Caco-2 (cell line): ENCODE data around the gene CDHR2. TPM values are rescaled to one million over a fixed set of nuclear protein-coding genes. Genes with fewer than 3 reads are reported as not detected.

Source experiments
- BruUV-seq: library from RNA; stranded (reverse); fragments of 400-500 nt; replicated peaks from 2 replicates; lab custom pipeline; 2021; lab: Mats Ljungman, UMichigan
- CTCF ChIA-PET: fragments of 300-600 bp; sonication (Branson Sonifier 250); formaldehyde crosslinking; loops from one replicate; lab custom pipeline; 2022; ENCODE audit warnings: antibody characterized with exemption; lab: Charles Lee
- POLR2A ChIA-PET: fragments of 300-600 bp; sonication (Branson Sonifier 250); formaldehyde crosslinking; loops from one replicate; lab custom pipeline; 2022; ENCODE audit warnings: antibody characterized with exemption; lab: Charles Lee
- DNase-seq, 2 experiments: peaks; one replicate each; pipeline versions ENCODE4 v3.0.0 to v3.0.0-alpha.2; 2020 to 2022
- H3K27me3 ChIP-seq: replicated peaks from 2 replicates; pipeline ENCODE4 v1.6.0; 2011; ENCODE audit warnings: low read length; ENCODE audit not compliant: control insufficient read depth, insufficient read depth
- H3K36me3 ChIP-seq: 2 replicates; pipeline ENCODE4 v1.5.1; 2011; ENCODE audit warnings: low read length; ENCODE audit not compliant: control insufficient read depth, insufficient read depth
- H3K4me1 ChIP-seq: fragments of 250-450 bp; sonication (Bioruptor Pico); 2 replicates; pipeline ENCODE4 v1.5.1; 2020; ENCODE audit warnings: mild to moderate bottlenecking
- H3K4me3 ChIP-seq: 2 replicates; pipeline ENCODE4 v1.5.1; 2011; ENCODE audit warnings: low read depth, mild to moderate bottlenecking, control low read depth, low read length
- H3K9me3 ChIP-seq: fragments of 250-450 bp; sonication (Bioruptor Pico); 2 replicates; pipeline ENCODE4 v1.5.1; 2020; ENCODE audit warnings: mild to moderate bottlenecking, moderate library complexity
- H3K27ac Mint-ChIP-seq: one replicate; pipeline ENCODE4 v1.8.0; 2022; ENCODE audit warnings: mixed read lengths; ENCODE audit not compliant: unreplicated experiment
- H3K27me3 Mint-ChIP-seq: one replicate; pipeline ENCODE4 v1.8.0; 2022; ENCODE audit warnings: mixed read lengths; ENCODE audit not compliant: insufficient read depth, unreplicated experiment
- H3K36me3 Mint-ChIP-seq: one replicate; pipeline ENCODE4 v1.8.0; 2022; ENCODE audit warnings: mild to moderate bottlenecking, mixed read lengths; ENCODE audit not compliant: insufficient read depth, unreplicated experiment
- H3K4me1 Mint-ChIP-seq: one replicate; pipeline ENCODE4 v1.8.0; 2022; ENCODE audit warnings: low read depth, mixed read lengths; ENCODE audit not compliant: unreplicated experiment
- H3K4me3 Mint-ChIP-seq: one replicate; pipeline ENCODE4 v1.8.0; 2022; ENCODE audit warnings: mild to moderate bottlenecking, moderate library complexity, mixed read lengths; ENCODE audit not compliant: unreplicated experiment
- H3K9me3 Mint-ChIP-seq: one replicate; pipeline ENCODE4 v1.8.0; 2022; ENCODE audit warnings: mixed read lengths; ENCODE audit not compliant: unreplicated experiment
- intact Hi-C: fragments of 100-400 bp; cut with micrococcal nuclease; formaldehyde crosslinking; loops from one replicate; pipeline ENCODE4 v1.10.0; 2022; ENCODE audit not compliant: unreplicated experiment
- total RNA-seq: library from RNA; stranded (reverse); gene quantifications from 2 replicates; pipeline ENCODE4 v1.2.3, GENCODE V29; 2022
- TF ChIP-seq, protein P1 (sequence below), 2 experiments: fragments of 200-600 bp in 1 of 2; IDR thresholded peaks; 1 replicate in 1 of 2; 2 replicates in 1 of 2; pipeline versions ENCODE4 v1.5.1 to v1.8.0; 2011 to 2022; ENCODE audit warnings: antibody characterized with exemption in 1 of 2, control low read depth in 1 of 2, inconsistent platforms in 1 of 2, low read depth in 1 of 2, low read length in 1 of 2, mild to moderate bottlenecking in 1 of 2, moderate library complexity in 1 of 2; ENCODE audit not compliant: insufficient read depth in 1 of 2, severe bottlenecking in 1 of 2, unreplicated experiment in 1 of 2

CDHR2 gene
- total RNA-seq, 1 experiment from 2014 or later = 0.59 TPM

DNA sequence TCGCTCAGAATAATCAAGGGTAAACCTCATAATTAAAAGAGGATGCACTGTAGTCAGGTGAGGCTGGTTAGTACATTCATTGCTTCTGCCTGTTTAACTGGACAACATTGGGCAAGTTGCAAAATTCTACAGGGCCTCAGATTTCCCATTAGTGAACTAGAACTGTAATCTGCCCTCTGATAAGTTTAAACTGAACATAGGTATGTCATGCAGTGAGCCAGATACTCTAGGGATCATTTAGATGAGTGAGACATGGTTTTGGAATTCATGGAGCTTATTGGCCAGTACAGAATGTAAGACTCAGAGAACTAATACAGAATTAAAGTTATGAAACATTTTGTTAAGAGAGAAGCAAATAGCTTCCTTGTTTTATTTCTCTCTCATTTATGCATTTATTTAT lies 47.8 kb upstream of the CDHR2 start:
- CTCF ChIA-PET = no interaction called here
- no peak for DNase-seq
- no peaks in the 10 kb centered on the region for H3K36me3 ChIP-seq

DNA sequence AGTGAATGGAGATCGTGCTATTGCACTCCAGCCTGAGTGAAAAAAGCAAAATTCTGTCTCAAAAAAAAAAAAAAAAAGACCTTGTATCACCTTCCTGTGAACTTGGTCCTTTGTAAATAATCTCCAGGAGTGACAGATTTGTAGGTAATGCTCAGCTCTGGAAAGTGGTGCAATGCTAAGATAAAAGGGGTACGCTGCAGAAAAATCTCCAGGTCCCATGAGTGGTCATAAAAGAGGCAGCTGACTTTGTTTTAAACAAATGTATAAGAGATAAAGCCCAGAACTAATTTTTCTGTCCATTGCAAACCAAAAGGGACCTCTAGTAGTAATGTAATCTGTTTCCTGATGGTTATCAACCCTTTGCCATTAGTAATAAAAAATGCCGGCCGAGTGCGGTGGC lies 45.6 kb upstream of the CDHR2 start:
- intact Hi-C loops = no loop called here
- ChIA-PET CTCF (no interaction called here), POLR2A (interaction anchor here (0.6 kb wide), 1 partner anchor 144 kb away, joined by 10 read pairs; no protein-coding TSS in a partner anchor)
- H3K9me3 ChIP-seq = no peaks in the 10 kb centered on the region
- TF ChIP-seq, protein P1, sequence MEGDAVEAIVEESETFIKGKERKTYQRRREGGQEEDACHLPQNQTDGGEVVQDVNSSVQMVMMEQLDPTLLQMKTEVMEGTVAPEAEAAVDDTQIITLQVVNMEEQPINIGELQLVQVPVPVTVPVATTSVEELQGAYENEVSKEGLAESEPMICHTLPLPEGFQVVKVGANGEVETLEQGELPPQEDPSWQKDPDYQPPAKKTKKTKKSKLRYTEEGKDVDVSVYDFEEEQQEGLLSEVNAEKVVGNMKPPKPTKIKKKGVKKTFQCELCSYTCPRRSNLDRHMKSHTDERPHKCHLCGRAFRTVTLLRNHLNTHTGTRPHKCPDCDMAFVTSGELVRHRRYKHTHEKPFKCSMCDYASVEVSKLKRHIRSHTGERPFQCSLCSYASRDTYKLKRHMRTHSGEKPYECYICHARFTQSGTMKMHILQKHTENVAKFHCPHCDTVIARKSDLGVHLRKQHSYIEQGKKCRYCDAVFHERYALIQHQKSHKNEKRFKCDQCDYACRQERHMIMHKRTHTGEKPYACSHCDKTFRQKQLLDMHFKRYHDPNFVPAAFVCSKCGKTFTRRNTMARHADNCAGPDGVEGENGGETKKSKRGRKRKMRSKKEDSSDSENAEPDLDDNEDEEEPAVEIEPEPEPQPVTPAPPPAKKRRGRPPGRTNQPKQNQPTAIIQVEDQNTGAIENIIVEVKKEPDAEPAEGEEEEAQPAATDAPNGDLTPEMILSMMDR (IDR thresholded peaks at IDR 0.05; ENCODE audit: insufficient read depth in 1 of 2, low read depth in 1 of 2, low read length in 1 of 2, severe bottlenecking in 1 of 2, unreplicated experiment in 1 of 2) = no peak
- H3K36me3 ChIP-seq = no peaks in the 10 kb centered on the region; the same call in 1 of the 2 replicates
- Mint-ChIP-seq H3K4me3 (no peak overlapping the region), H3K4me1 (no peaks in the 10 kb centered on the region), H3K9me3 (no peaks in the 10 kb centered on the region), H3K27ac (no peak overlapping the region), H3K27me3 (no peaks in the 10 kb centered on the region), H3K36me3 (peaks cover 94% of the 10 kb centered on the region)
- H3K27me3 ChIP-seq = no peaks in the 10 kb centered on the region
- H3K4me3 ChIP-seq = no peak overlapping the region
- no TSS peak for BruUV-seq
- peak in 1 of 2 experiments; percentile 15 for DNase-seq
- no peaks in the 10 kb centered on the region for H3K4me1 ChIP-seq

More for the DNA sequence above, 47.8 kb upstream of the CDHR2 start:
- TF ChIP-seq, protein P1 (IDR thresholded peaks at IDR 0.05; ENCODE audit: insufficient read depth in 1 of 2, low read depth in 1 of 2, low read length in 1 of 2, severe bottlenecking in 1 of 2, unreplicated experiment in 1 of 2) = no peak
- Mint-ChIP-seq H3K36me3 (peaks cover 92% of the 10 kb centered on the region), H3K4me3 (no peak overlapping the region), H3K9me3 (no peaks in the 10 kb centered on the region), H3K4me1 (no peaks in the 10 kb centered on the region), H3K27me3 (no peaks in the 10 kb centered on the region), H3K27ac (no peak overlapping the region)
- no TSS peak for BruUV-seq
- no peaks in the 10 kb centered on the region for H3K27me3 ChIP-seq
- intact Hi-C loops = no loop called here
- no peaks in the 10 kb centered on the region for H3K9me3 ChIP-seq
- H3K4me1 ChIP-seq = no peaks in the 10 kb centered on the region
- POLR2A ChIA-PET = no interaction called here
- H3K4me3 ChIP-seq = no peak overlapping the region

DNA sequence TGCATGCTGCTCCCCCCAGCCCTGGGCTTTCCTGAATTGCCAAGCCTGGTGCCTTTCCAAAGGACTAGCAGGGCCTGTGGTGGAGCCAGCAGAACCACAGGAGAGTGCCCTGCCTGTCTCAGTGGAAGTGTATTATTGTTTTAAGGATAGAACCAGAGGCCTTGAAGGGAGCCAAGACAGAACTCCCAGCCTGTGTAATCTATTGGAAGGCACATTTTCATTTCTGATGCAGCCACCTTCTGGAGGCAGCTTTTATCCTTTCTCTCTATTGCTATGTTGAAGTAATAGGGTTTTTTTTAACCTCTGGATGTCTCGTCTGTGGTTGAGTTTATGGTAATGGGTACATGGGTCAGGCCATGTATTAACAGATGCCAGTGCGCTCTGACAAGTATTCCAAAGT lies 41.2 kb upstream of the CDHR2 start:
- no peaks in the 10 kb centered on the region for H3K4me1 ChIP-seq
- no peaks in the 10 kb centered on the region for H3K27me3 ChIP-seq
- TF ChIP-seq, protein P1 (IDR thresholded peaks at IDR 0.05; ENCODE audit: insufficient read depth in 1 of 2, low read depth in 1 of 2, low read length in 1 of 2, severe bottlenecking in 1 of 2, unreplicated experiment in 1 of 2) = no peak
- ChIA-PET CTCF (no interaction called here), POLR2A (no interaction called here)
- H3K9me3 ChIP-seq = no peaks in the 10 kb centered on the region
- BruUV-seq = no TSS peak
- H3K4me1 Mint-ChIP-seq = no peaks in the 10 kb centered on the region
- H3K4me3 Mint-ChIP-seq = no peak overlapping the region
- H3K36me3 ChIP-seq = no peaks in the 10 kb centered on the region; the same call in 1 of the 2 replicates
- no peak overlapping the region for H3K4me3 ChIP-seq
- H3K9me3 Mint-ChIP-seq = no peaks in the 10 kb centered on the region
- H3K27ac Mint-ChIP-seq = no peak overlapping the region
- intact Hi-C loops = no loop called here
- peaks cover 65% of the 10 kb centered on the region for H3K36me3 Mint-ChIP-seq
- DNase-seq = no peak
- no peaks in the 10 kb centered on the region for H3K27me3 Mint-ChIP-seq
